ENCODE results near the gene APOBEC3C.
A peak's percentile ranks its signal among the peaks of the same experiment; 100 is the strongest.
"Not testable (repeated sequence)": the region's sequence is repeated elsewhere in the genome, so short reads cannot be mapped to it uniquely, and the experiment has no call there.

The APOBEC3C gene

DNA sequence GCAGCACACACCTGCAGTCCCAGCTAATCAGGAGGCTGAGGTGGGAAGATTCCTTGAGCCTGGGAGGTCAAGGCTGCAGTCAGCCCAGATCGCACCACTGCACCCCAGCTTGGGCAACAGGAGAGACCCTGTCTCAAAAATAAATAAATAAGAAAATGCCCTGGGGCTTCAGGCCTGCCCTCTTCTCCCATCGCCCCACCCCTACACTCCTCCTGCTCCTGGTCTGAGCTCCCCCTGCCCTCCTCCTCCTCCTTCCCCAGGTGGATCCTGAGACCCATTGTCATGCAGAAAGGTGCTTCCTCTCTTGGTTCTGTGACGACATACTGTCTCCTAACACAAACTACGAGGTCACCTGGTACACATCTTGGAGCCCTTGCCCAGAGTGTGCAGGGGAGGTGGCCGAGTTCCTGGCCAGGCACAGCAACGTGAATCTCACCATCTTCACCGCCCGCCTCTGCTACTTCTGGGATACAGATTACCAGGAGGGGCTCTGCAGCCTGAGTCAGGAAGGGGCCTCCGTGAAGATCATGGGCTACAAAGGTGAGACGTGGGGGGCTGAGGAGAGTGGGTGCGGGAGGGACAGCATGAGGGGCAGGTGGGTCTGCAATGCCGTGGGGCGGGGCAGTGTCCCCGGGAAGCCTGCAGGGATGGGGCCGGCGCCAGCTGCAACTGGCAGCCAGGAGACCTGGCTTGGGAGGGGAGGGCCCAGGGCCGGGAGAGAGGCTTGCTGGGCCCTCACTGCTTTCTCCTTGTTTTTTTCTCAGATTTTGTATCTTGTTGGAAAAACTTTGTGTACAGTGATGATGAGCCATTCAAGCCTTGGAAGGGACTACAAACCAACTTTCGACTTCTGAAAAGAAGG, 17.6 kb downstream of the APOBEC3C start:
- DNase-seq; POLR2A ChIA-PET; H3K4me1 ChIP-seq (ENCODE audit: control extremely low read depth in 1 of 4, control insufficient read depth in 4 of 4, insufficient read depth in 4 of 4, low read length in 3 of 4); CTCF ChIA-PET; H3K4me3 ChIP-seq (ENCODE audit: control insufficient read depth in 1 of 7, extremely low read depth in 1 of 7, insufficient read depth in 4 of 7, low read depth in 2 of 7, low read length in 6 of 7); H3K9me3 ChIP-seq (ENCODE audit: control extremely low read depth in 1 of 5, control insufficient read depth in 4 of 5, insufficient read depth in 2 of 5, low read depth in 1 of 5, low read length in 4 of 5); H3K27ac ChIP-seq (ENCODE audit: insufficient read depth in 1 of 2, low read depth in 1 of 2, low read length in 2 of 2, poor library complexity in 1 of 2, severe bottlenecking in 2 of 2); H3K36me3 ChIP-seq (ENCODE audit: control insufficient read depth in 4 of 4, insufficient read depth in 4 of 4, low read length in 3 of 4); H3K27me3 ChIP-seq (replicated peaks in 2 of 5; ENCODE audit: control insufficient read depth in 4 of 5, insufficient read depth in 5 of 5, low read length in 4 of 5): not testable (repeated sequence)
- WGBS (ENCODE audit: insufficient coverage) = 94% methylated on average over 6 of the region's 18 CpGs

- H3K27me3 ChIP-seq (replicated peaks in 2 of 5; ENCODE audit: control insufficient read depth in 4 of 5, insufficient read depth in 5 of 5, low read length in 4 of 5); H3K9me3 ChIP-seq (ENCODE audit: control extremely low read depth in 1 of 5, control insufficient read depth in 4 of 5, insufficient read depth in 2 of 5, low read depth in 1 of 5, low read length in 4 of 5); H3K4me3 ChIP-seq (ENCODE audit: control insufficient read depth in 1 of 7, extremely low read depth in 1 of 7, insufficient read depth in 4 of 7, low read depth in 2 of 7, low read length in 6 of 7); POLR2A ChIA-PET; DNase-seq; H3K36me3 ChIP-seq (ENCODE audit: control insufficient read depth in 4 of 4, insufficient read depth in 4 of 4, low read length in 3 of 4); H3K27ac ChIP-seq (ENCODE audit: insufficient read depth in 1 of 2, low read depth in 1 of 2, low read length in 2 of 2, poor library complexity in 1 of 2, severe bottlenecking in 2 of 2); CTCF ChIA-PET: not testable (repeated sequence)
- H3K4me1 ChIP-seq (ENCODE audit: control extremely low read depth in 1 of 4, control insufficient read depth in 4 of 4, insufficient read depth in 4 of 4, low read length in 3 of 4) = peaks cover 0 to 20% (median 17%) of the 10 kb centered on the region in 4 experiments
- 75% methylated on average over 1 of the region's 2 CpGs for WGBS (ENCODE audit: insufficient coverage)
Observed at GRCh38 chr22:39037071-39037470, 23.0 kb downstream of the APOBEC3C start.

- peak overlapping the region in 6 of 7 experiments; percentile 10 to 84 (median 55) for H3K4me3 ChIP-seq (ENCODE audit: control insufficient read depth in 1 of 7, extremely low read depth in 1 of 7, insufficient read depth in 4 of 7, low read depth in 2 of 7, low read length in 6 of 7)
- CTCF ChIA-PET = interaction anchor here (1.1 kb wide), 1 partner anchor 36 kb away, joined by 3 read pairs; no protein-coding TSS in a partner anchor
- no peak for DNase-seq
- peaks cover 0 to 7% (median 4%) of the 10 kb centered on the region in 4 experiments for H3K36me3 ChIP-seq (ENCODE audit: control insufficient read depth in 4 of 4, insufficient read depth in 4 of 4, low read length in 3 of 4)
- POLR2A ChIA-PET = interaction anchor here (0.6 kb wide), 1 partner anchor 71 kb away, joined by 3 read pairs; no protein-coding TSS in a partner anchor
- H3K27me3 ChIP-seq (replicated peaks in 2 of 5; ENCODE audit: control insufficient read depth in 4 of 5, insufficient read depth in 5 of 5, low read length in 4 of 5) = no peaks in the 10 kb centered on the region
- WGBS (ENCODE audit: insufficient coverage) = 96% methylated on average over 14 of the region's 19 CpGs
- H3K27ac ChIP-seq (ENCODE audit: insufficient read depth in 1 of 2, low read depth in 1 of 2, low read length in 2 of 2, poor library complexity in 1 of 2, severe bottlenecking in 2 of 2) = peak overlapping the region in 1 of 2 experiments; percentile 54
- H3K9me3 ChIP-seq (ENCODE audit: control extremely low read depth in 1 of 5, control insufficient read depth in 4 of 5, insufficient read depth in 2 of 5, low read depth in 1 of 5, low read length in 4 of 5) = no peaks in the 10 kb centered on the region
- peaks cover 0 to 22% (median 20%) of the 10 kb centered on the region in 4 experiments for H3K4me1 ChIP-seq (ENCODE audit: control extremely low read depth in 1 of 4, control insufficient read depth in 4 of 4, insufficient read depth in 4 of 4, low read length in 3 of 4)
Observed at GRCh38 chr22:39039306-39040126, 25.5 kb downstream of the APOBEC3C start.

- Histone ChIP-seq H3K27ac (ENCODE audit: insufficient read depth in 1 of 2, low read depth in 1 of 2, low read length in 2 of 2, poor library complexity in 1 of 2, severe bottlenecking in 2 of 2) (peak overlapping the region in 1 of 2 experiments; percentile 54), H3K4me3 (ENCODE audit: control insufficient read depth in 1 of 7, extremely low read depth in 1 of 7, insufficient read depth in 4 of 7, low read depth in 2 of 7, low read length in 6 of 7) (peak overlapping the region; percentile 10 to 84 (median 67)), H3K4me1 (ENCODE audit: control extremely low read depth in 1 of 4, control insufficient read depth in 4 of 4, insufficient read depth in 4 of 4, low read length in 3 of 4) (peaks cover 0 to 22% (median 20%) of the 10 kb centered on the region in 4 experiments)
- WGBS (ENCODE audit: insufficient coverage) = 80% methylated on average over 2 of the region's 14 CpGs
- POLR2A ChIA-PET; H3K27me3 ChIP-seq (replicated peaks in 2 of 5; ENCODE audit: control insufficient read depth in 4 of 5, insufficient read depth in 5 of 5, low read length in 4 of 5); H3K36me3 ChIP-seq (ENCODE audit: control insufficient read depth in 4 of 4, insufficient read depth in 4 of 4, low read length in 3 of 4); H3K9me3 ChIP-seq (ENCODE audit: control extremely low read depth in 1 of 5, control insufficient read depth in 4 of 5, insufficient read depth in 2 of 5, low read depth in 1 of 5, low read length in 4 of 5): not testable (repeated sequence)
- CTCF ChIA-PET = interaction anchor here (1.1 kb wide), 1 partner anchor 37 kb away, joined by 3 read pairs; no protein-coding TSS in a partner anchor
- peak in 1 of 3 donors; percentile 14 for DNase-seq
Observed at GRCh38 chr22:39040155-39040537, 26.1 kb downstream of the APOBEC3C start.

DNA sequence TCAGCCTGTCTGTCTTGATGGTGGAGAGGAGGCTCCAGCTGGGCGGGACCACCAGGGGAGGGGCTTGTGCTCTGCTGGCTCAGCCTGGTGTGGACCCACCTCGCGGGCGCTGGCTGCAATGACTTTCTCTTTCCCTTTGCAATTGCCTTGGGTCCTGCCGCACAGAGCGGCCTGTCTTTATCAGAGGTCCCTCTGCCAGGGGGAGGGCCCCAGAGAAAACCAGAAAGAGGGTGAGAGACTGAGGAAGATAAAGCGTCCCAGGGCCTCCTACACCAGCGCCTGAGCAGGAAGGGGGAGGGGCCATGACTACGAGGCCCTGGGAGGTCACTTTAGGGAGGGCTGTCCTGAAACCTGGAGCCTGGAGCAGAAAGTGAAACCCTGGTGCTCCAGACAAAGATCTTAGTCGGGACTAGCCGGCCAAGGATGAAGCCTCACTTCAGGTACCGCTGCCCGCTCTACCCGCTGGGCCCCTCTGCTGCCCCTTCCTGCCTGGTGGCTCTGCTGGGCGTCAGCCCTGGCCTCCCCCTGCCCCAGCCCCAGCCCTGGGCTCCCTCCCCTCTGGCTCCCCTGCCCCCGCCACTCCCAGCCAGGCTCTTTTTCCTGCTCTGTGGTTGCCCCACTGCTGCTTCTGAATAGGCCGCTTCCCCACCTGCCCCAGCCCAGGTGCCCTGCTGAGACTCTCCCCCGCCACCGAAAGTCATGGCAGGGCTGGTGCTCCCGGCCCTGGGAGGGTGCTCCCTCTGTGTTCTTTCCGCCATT, 26.7 kb downstream of the APOBEC3C start, which contains the start of gene APOBEC3F:
Gene APOBEC3F, plus strand, starts transcription at position 327 of the 759 bp plus-strand sequence. Its CDS starts 97 bp downstream, at position 424.
- Histone ChIP-seq H3K4me1 (ENCODE audit: control extremely low read depth in 1 of 4, control insufficient read depth in 4 of 4, insufficient read depth in 4 of 4, low read length in 3 of 4) (peaks cover 0 to 27% (median 22%) of the 10 kb centered on the region in 4 experiments), H3K27ac (ENCODE audit: insufficient read depth in 1 of 2, low read depth in 1 of 2, low read length in 2 of 2, poor library complexity in 1 of 2, severe bottlenecking in 2 of 2) (peak within 1 kb of the TSS; percentile 54 to 91), H3K4me3 (ENCODE audit: control insufficient read depth in 1 of 7, extremely low read depth in 1 of 7, insufficient read depth in 4 of 7, low read depth in 2 of 7, low read length in 6 of 7) (peak within 1 kb of the TSS; percentile 44 to 84 (median 69)), H3K36me3 (ENCODE audit: control insufficient read depth in 4 of 4, insufficient read depth in 4 of 4, low read length in 3 of 4) (peaks cover 0 to 10% (median 4%) of the 10 kb centered on the region in 4 experiments)
- H3K27me3 ChIP-seq (replicated peaks in 2 of 5; ENCODE audit: control insufficient read depth in 4 of 5, insufficient read depth in 5 of 5, low read length in 4 of 5); H3K9me3 ChIP-seq (ENCODE audit: control extremely low read depth in 1 of 5, control insufficient read depth in 4 of 5, insufficient read depth in 2 of 5, low read depth in 1 of 5, low read length in 4 of 5); POLR2A ChIA-PET: not testable (repeated sequence)
- DNase-seq = peak; percentile 57 to 76 (median 72)
- 3% methylated on average over 11 of the region's 21 CpGs for WGBS (ENCODE audit: insufficient coverage)
- CTCF ChIA-PET = interaction anchor here (1.1 kb wide), 1 partner anchor 38 kb away, joined by 3 read pairs; no protein-coding TSS in a partner anchor

DNA sequence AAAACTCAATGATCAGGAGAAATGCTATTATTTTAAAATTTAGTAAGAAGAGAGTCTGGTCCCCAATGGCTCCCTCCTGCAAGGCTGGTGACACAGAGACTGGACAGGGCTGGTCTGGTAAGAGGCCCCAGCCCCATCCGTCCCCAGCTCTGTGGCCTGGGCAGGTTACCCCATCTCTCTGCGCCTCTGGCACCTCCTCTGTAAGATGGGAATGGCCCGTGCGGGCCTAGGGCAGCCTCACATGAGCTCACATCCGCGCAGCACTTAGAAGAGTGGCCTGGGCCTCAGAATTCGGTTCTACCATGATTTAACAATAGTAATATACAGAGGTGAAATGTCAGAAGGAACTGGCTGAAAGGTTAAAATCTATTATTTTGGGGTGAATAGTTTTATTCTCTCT, 27.9 kb downstream of the APOBEC3C start:
- Histone ChIP-seq H3K27me3 (replicated peaks in 2 of 5; ENCODE audit: control insufficient read depth in 4 of 5, insufficient read depth in 5 of 5, low read length in 4 of 5) (no peaks in the 10 kb centered on the region), H3K27ac (ENCODE audit: insufficient read depth in 1 of 2, low read depth in 1 of 2, low read length in 2 of 2, poor library complexity in 1 of 2, severe bottlenecking in 2 of 2) (peak overlapping the region in 1 of 2 experiments; percentile 91), H3K4me3 (ENCODE audit: control insufficient read depth in 1 of 7, extremely low read depth in 1 of 7, insufficient read depth in 4 of 7, low read depth in 2 of 7, low read length in 6 of 7) (peak overlapping the region in 3 of 7 experiments; percentile 28 to 84 (median 67)), H3K4me1 (ENCODE audit: control extremely low read depth in 1 of 4, control insufficient read depth in 4 of 4, insufficient read depth in 4 of 4, low read length in 3 of 4) (peaks cover 0 to 28% (median 22%) of the 10 kb centered on the region in 4 experiments), H3K36me3 (ENCODE audit: control insufficient read depth in 4 of 4, insufficient read depth in 4 of 4, low read length in 3 of 4) (peaks cover 0 to 14% (median 4%) of the 10 kb centered on the region in 4 experiments), H3K9me3 (ENCODE audit: control extremely low read depth in 1 of 5, control insufficient read depth in 4 of 5, insufficient read depth in 2 of 5, low read depth in 1 of 5, low read length in 4 of 5) (no peaks in the 10 kb centered on the region)
- ChIA-PET CTCF (no interaction called here), POLR2A (no interaction called here)
- DNase-seq = no peak
- 83% methylated on average over 1 of the region's 7 CpGs for WGBS (ENCODE audit: insufficient coverage)
